ENCODE results near the gene ZIC3.
"Not testable (repeated sequence)": the region's sequence is repeated elsewhere in the genome, so short reads cannot be mapped to it uniquely, and the experiment has no call there.

Gene ZIC3

DNA sequence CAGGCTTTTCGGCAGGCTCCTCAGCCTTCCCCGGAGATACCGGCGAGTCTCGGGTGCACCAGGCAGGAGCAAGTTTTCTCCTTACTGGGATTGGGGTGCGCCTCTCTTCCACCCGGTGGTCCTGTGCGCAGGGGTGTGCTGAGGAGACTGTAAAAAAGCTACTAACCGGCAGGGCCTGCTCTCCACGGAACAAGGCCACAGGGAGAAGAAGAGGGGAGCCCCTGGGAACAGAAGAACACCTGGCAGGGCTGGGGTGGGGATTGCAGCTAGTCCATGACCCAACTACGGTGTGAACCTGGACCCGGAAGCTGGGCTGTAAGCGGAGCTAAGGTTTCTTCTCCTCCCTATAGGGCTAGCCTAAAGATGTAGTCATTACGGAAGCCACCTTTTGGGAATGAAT lies 17.7 kb upstream of the ZIC3 start:
- TF ChIP-seq EZH2phosphoT487 (IDR thresholded peaks at IDR 0.05; ENCODE audit: low read depth) = no peak
- TF ChIP-seq, protein P1, sequence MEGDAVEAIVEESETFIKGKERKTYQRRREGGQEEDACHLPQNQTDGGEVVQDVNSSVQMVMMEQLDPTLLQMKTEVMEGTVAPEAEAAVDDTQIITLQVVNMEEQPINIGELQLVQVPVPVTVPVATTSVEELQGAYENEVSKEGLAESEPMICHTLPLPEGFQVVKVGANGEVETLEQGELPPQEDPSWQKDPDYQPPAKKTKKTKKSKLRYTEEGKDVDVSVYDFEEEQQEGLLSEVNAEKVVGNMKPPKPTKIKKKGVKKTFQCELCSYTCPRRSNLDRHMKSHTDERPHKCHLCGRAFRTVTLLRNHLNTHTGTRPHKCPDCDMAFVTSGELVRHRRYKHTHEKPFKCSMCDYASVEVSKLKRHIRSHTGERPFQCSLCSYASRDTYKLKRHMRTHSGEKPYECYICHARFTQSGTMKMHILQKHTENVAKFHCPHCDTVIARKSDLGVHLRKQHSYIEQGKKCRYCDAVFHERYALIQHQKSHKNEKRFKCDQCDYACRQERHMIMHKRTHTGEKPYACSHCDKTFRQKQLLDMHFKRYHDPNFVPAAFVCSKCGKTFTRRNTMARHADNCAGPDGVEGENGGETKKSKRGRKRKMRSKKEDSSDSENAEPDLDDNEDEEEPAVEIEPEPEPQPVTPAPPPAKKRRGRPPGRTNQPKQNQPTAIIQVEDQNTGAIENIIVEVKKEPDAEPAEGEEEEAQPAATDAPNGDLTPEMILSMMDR (IDR thresholded peaks at IDR 0.05; ENCODE audit: low read depth, low read length) = no peak
- H3K4me1 ChIP-seq (ENCODE audit: low read length) = no peaks in the 10 kb centered on the region
- no peaks in the 10 kb centered on the region for H3K9me3 ChIP-seq (ENCODE audit: insufficient read depth, low read length)
- no peak overlapping the region for H3K4me3 ChIP-seq (ENCODE audit: low read length)
- no peak overlapping the region for H2AFZ ChIP-seq (ENCODE audit: low read depth, low read length)
- H3K27ac ChIP-seq (ENCODE audit: low read length) = no peak overlapping the region
- no peaks in the 10 kb centered on the region for H3K79me2 ChIP-seq (ENCODE audit: low read length)
- H3K4me2 ChIP-seq (ENCODE audit: low read length) = no peak overlapping the region
- H3K27me3 ChIP-seq (ENCODE audit: low read depth, low read length) = no peaks in the 10 kb centered on the region
- H3K36me3 ChIP-seq (replicated peaks; ENCODE audit: low read depth, low read length) = no peaks in the 10 kb centered on the region
- H3K9ac ChIP-seq (ENCODE audit: low read length) = no peak overlapping the region
- no peaks in the 10 kb centered on the region for H4K20me1 ChIP-seq (ENCODE audit: insufficient read depth, low read length)

DNA sequence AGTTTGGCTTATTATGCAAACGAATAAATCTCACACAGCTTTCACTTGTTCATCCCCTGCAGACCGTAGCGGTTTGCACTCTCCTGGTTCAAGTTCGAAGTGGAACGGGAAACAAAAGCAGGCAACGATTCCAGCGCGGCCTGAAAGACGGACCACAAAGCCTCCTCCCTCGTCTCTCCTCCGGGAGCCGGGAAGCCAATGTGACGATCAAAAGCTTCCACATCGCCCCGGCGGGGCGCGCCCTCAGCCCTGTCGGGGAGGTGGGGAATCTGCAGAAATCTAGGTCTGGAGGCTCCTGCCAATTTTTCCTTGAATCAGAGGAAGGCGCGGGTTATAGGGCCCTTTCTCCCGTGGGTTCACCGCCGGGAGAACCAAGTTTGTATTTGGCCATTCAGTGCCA lies 16.9 kb upstream of the ZIC3 start:
- H3K9ac ChIP-seq (ENCODE audit: low read length) = no peak overlapping the region
- H3K27ac ChIP-seq (ENCODE audit: low read length) = no peak overlapping the region
- H2AFZ ChIP-seq (ENCODE audit: low read depth, low read length) = no peak overlapping the region
- H3K4me2 ChIP-seq (ENCODE audit: low read length) = no peak overlapping the region
- H3K4me3 ChIP-seq (ENCODE audit: low read length) = no peak overlapping the region
- TF ChIP-seq, protein P1 (IDR thresholded peaks at IDR 0.05; ENCODE audit: low read depth, low read length) = no peak
- no peak for TF ChIP-seq EZH2phosphoT487 (IDR thresholded peaks at IDR 0.05; ENCODE audit: low read depth)
- no peaks in the 10 kb centered on the region for H3K9me3 ChIP-seq (ENCODE audit: insufficient read depth, low read length)
- no peaks in the 10 kb centered on the region for H4K20me1 ChIP-seq (ENCODE audit: insufficient read depth, low read length)
- no peaks in the 10 kb centered on the region for H3K36me3 ChIP-seq (replicated peaks; ENCODE audit: low read depth, low read length)
- H3K79me2 ChIP-seq (ENCODE audit: low read length) = no peaks in the 10 kb centered on the region
- no peaks in the 10 kb centered on the region for H3K27me3 ChIP-seq (ENCODE audit: low read depth, low read length)
- H3K4me1 ChIP-seq (ENCODE audit: low read length) = no peaks in the 10 kb centered on the region

DNA sequence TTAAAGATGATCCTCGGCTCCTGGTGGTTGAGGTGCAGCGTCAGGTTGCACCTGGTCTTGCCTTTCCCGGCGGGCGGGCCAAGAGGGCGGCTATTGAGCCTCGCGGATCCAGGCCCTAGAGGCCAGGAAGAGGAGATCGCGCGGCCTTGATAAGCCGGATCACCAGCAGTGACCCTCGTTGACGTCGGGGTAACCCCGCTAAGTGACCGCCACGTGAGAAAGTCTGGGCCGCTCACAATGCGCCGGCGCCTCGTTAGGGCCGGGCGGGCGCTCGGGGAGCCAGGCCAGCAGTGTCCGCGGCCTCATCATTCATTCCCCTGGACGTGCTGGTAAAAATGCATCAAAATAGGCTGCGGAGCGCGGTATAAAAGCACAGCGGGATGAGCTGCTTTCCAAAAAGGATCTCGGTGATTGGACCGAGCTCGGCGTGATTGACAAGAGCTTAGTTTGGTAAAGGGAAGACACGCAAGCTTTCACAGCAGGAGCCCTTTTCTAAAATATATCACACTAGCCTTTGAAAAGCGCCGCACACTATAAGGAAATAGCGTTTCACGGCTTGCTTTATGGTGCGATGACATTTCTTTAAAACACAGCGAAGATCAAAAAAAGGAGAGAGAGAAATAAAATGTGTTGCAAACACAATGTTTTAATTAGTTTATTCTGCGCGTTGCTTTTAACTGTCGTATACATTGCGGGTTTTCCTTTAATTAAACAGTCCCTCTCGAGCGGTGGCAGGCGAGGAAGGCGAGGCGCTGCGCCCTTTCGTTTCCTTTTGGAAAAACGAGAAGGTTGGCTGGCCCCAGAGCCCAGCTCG lies 15.9 kb upstream of the ZIC3 start:
- H3K9me3 ChIP-seq (ENCODE audit: insufficient read depth, low read length) = no peaks in the 10 kb centered on the region
- TF ChIP-seq, protein P1 (IDR thresholded peaks at IDR 0.05; ENCODE audit: low read depth, low read length) = no peak
- TF ChIP-seq EZH2phosphoT487 (IDR thresholded peaks at IDR 0.05; ENCODE audit: low read depth) = no peak
- no peaks in the 10 kb centered on the region for H3K79me2 ChIP-seq (ENCODE audit: low read length)
- no peaks in the 10 kb centered on the region for H3K27me3 ChIP-seq (ENCODE audit: low read depth, low read length)
- no peak overlapping the region for H2AFZ ChIP-seq (ENCODE audit: low read depth, low read length)
- no peaks in the 10 kb centered on the region for H3K36me3 ChIP-seq (replicated peaks; ENCODE audit: low read depth, low read length)
- no peaks in the 10 kb centered on the region for H4K20me1 ChIP-seq (ENCODE audit: insufficient read depth, low read length)
- H3K4me2 ChIP-seq (ENCODE audit: low read length) = no peak overlapping the region
- no peaks in the 10 kb centered on the region for H3K4me1 ChIP-seq (ENCODE audit: low read length)
- H3K4me3 ChIP-seq (ENCODE audit: low read length) = no peak overlapping the region
- H3K9ac ChIP-seq (ENCODE audit: low read length) = no peak overlapping the region
- H3K27ac ChIP-seq (ENCODE audit: low read length) = no peak overlapping the region

DNA sequence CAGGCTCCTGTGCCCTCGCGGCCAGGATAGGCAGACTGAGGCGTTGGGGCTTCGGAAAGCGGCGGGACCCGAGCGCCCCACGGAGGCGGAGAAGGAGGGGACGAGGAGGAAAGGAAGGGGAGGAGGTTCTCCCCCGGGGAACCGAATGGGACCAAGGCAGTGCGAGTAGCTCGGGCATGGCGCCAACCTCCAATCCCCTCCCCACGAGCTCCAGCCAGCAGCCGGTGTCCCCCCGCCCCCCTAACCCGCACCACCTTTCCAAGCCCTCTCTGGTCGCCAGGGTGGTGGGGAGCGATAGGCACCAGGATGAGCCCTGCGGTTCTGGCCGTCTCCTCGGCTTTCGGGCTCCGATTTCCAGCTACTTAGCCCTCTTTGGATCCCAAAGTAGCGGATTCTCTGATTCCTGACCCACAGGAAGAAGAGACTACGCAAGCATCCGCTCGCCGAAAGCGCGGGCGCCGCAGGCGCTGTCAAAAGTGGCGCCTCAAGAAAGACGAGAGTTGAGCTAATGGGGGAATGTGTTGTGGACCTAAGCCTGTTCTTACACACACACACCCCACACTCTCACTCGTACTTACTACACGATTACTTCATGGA lies 15.2 kb upstream of the ZIC3 start:
- Histone ChIP-seq H3K27me3 (ENCODE audit: low read depth, low read length) (no peaks in the 10 kb centered on the region), H2AFZ (ENCODE audit: low read depth, low read length) (no peak overlapping the region), H3K79me2 (ENCODE audit: low read length) (no peaks in the 10 kb centered on the region), H3K9me3 (ENCODE audit: insufficient read depth, low read length) (no peaks in the 10 kb centered on the region), H3K4me2 (ENCODE audit: low read length) (no peak overlapping the region), H3K36me3 (replicated peaks; ENCODE audit: low read depth, low read length) (no peaks in the 10 kb centered on the region), H3K4me1 (ENCODE audit: low read length) (no peaks in the 10 kb centered on the region), H3K4me3 (ENCODE audit: low read length) (no peak overlapping the region), H3K27ac (ENCODE audit: low read length) (no peak overlapping the region), H4K20me1 (ENCODE audit: insufficient read depth, low read length) (no peaks in the 10 kb centered on the region), H3K9ac (ENCODE audit: low read length) (no peak overlapping the region)
- TF ChIP-seq, protein P1 (IDR thresholded peaks at IDR 0.05; ENCODE audit: low read depth, low read length) = no peak
- no peak for TF ChIP-seq EZH2phosphoT487 (IDR thresholded peaks at IDR 0.05; ENCODE audit: low read depth)

DNA sequence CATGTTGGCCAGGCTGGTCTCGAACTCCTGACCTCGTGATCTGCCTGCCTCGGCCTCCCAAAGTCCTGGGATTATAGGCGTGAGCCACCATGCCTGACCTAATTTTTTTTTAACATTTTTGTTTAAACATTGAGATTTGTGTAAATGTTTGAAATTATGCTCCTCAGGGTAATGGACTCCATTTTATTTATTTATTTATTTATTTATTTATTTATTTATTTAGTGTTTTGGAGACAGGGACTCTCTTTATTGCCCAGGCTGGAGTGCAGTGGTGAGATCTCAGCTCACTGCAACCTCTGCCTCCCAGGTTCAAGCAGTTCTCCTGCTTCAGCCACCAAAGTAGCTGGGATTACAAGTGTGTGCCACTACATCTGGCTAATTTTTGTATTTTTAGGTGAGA lies 13.8 kb upstream of the ZIC3 start:
- H3K9ac ChIP-seq (ENCODE audit: low read length); H3K4me1 ChIP-seq (ENCODE audit: low read length); H4K20me1 ChIP-seq (ENCODE audit: insufficient read depth, low read length); H3K36me3 ChIP-seq (replicated peaks; ENCODE audit: low read depth, low read length); H3K4me2 ChIP-seq (ENCODE audit: low read length); H3K27me3 ChIP-seq (ENCODE audit: low read depth, low read length); H3K9me3 ChIP-seq (ENCODE audit: insufficient read depth, low read length); H3K27ac ChIP-seq (ENCODE audit: low read length); H2AFZ ChIP-seq (ENCODE audit: low read depth, low read length); H3K4me3 ChIP-seq (ENCODE audit: low read length); H3K79me2 ChIP-seq (ENCODE audit: low read length): not testable (repeated sequence)

Measured in OCI-LY3 (cell line).